Hematopoietic multipotent progenitor cell treated with erythropoietin and hydrocortisone succinate and interleukin-3 and kit ligand, for 17 days (in vitro differentiated cells): ENCODE data around the gene GOLGA7B.

Experiments
- DNase-seq: peaks from one replicate; pipeline ENCODE4 v3.0.0-alpha.2; 2015; ENCODE audit warnings: low spot score

The GOLGA7B gene

GRCh38 chr10:97849687-97850402 lies at the start of gene GOLGA7B:
GOLGA7B (plus strand) TSS chr10:97849843; CDS start chr10:97850304, 461 bp downstream.
- no peak for DNase-seq

DNA sequence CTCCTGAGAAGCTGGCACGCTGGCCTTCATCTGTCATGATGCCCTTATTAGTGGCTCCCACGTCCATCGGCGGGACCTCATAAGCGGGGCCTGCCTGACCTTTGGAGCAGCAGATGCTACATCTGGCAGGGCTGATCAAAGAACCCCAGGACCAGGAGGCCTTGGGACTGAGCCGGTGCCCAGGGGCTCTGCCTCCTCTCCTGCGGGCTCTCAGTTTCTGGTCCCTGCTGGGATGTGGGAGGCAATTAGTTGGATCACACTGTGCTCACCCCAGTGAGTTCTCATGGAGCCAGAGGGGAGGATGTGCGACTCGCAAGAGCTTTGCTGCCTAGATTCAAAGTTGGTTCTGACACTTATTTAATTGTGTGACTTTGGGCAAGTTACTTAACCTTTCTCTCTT lies 49.2 kb upstream of the GOLGA7B start:
- DNase-seq = no peak

- DNase-seq = no peak
Measured at GRCh38 chr10:97801422-97801821, 48.2 kb upstream of the GOLGA7B start.

DNA sequence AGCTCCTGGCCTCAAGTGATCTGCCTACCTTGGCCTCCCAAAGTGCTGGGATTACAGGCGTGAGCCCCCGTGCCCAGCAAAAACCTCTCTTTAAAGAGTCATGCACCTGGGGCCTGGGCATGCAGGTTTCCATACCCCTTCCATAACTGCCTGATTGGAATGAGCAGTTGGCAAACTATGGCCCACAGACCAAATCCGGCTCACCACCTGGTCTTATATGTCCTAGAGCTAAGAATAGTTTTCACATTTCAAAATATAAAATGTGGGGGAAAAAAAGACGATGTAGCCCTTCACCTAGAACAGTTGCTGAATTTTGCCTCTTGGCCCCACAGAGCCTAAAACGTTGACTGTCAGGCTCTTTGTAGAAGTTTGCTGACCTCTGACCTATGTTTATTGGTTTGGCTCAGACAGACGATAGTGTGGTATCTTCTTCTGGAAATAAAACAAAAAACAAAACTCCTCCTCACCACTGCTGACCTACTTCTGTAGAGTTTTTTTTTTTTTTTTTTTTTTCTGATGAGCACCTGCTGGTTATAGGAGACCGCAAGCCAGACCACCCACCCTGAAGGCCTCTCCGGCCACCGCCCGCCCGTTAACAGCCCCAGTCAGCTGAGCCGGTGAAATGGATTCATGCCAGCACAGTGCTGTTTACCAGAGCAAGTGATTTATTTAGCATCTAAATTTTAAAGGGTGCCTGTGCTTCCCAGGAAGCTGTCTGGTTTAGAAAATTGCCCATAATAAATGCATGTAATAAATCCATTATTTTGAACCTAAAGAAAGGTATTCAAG lies 44.4 kb upstream of the GOLGA7B start:
- no peak for DNase-seq

GRCh38 chr10:97805949-97806348 lies 43.7 kb upstream of the GOLGA7B start:
- no peak for DNase-seq

DNA sequence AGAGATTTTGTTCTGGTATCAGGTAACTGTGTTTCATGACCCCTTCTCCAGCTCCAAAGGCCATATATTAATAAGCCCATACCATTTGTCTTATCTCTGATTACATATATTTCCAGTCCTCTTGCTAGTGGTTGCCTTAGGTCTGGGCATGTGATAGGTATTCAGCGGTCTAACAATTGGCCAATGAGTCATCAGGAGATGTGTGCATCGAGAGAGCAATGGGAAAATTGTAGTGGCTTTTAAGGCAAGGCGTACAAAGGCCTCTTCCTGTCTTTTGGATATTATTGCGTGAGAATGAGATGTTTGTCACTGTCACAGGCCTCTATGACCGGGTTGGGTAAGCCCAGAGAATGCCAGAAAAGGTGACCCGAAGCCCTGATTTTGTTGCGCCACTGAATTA lies 39.2 kb upstream of the GOLGA7B start:
- no peak for DNase-seq

DNA sequence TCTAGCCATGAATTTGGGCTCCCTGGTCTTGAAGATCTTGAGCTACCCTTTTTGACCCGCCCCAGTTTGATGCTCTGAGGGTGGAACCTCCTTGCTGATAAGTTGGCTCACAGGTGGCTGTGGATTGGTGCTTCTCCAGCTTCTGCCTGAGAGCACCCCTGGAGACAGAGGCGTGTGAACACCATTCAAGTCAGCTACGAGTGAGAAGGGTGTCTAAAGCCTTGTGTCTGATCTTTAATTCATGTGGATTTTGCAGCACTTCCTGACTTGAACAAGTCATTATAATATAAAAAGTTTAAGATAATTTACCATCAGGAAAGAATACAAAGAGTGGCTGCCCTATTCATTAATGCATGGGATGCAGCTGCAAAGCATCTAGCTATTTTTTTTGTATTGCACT lies 37.7 kb upstream of the GOLGA7B start:
- DNase-seq = no peak

GRCh38 chr10:97812696-97813095 lies 36.9 kb upstream of the GOLGA7B start:
- DNase-seq = no peak

DNA sequence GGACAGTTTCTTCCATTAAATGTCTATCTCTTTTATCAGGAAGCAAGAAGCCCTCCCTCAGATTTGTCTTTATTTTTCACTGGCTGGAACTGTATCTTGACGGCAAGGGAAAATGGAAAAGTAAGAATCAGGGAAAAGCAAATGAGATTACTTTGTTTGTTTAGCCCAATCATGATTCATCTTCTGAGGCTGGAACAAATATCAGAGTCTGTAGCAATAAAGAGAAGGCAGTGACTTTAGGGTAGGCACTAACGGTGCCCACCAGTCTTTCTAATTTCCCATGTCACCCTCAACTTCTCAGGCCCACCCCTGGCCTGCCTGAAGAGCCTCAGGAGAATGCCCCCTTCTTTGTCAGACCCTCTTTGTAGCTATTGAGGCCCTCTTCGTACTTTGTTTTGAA lies 36.3 kb upstream of the GOLGA7B start:
- DNase-seq = no peak

DNA sequence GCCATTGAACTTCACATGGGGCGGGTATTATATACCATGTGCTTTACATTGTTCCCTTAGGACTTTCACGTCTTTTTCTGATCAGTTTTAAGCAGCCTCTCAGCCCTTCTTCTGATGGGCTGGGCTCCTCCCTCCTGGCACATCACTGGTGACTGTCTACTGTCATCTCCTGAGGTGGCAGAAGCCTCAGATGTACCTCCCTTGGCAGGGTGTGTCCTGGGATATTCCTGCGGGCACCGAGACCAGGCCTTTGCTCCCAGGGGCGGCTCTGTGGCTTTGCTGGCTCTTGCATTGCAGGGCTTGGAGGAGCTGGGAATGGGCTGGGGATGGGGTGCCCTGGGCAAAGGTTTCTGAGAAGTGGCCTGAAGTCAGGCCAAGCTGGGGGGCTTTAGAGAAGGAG lies 34.6 kb upstream of the GOLGA7B start:
- no peak for DNase-seq

DNA sequence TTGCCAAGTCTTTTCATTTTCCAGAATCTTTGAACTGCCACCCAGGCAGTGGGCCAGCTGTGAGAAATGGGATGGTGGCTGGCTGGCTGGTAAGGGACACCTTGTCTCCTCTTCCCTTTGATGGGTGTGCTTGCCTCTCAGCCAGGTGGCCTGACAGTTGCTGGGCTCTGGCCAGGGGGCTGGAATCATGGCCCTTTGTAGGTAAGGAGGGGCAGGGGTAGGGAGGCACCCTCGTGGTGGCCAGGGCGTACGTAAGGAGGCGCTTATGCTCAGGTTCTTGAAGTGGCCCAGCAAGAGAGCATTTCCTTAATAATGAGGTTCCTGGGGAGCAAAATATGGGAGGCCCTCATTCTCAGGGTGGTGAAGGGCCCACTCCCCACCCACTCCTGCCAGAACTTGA lies 33.0 kb upstream of the GOLGA7B start:
- DNase-seq = no peak

- no peak for DNase-seq
Measured at GRCh38 chr10:97818572-97818971, 31.1 kb upstream of the GOLGA7B start.

GRCh38 chr10:97820096-97820704 lies 29.4 kb upstream of the GOLGA7B start:
- no peak for DNase-seq

- DNase-seq = no peak
Measured at GRCh38 chr10:97821308-97822038, 28.2 kb upstream of the GOLGA7B start.

DNA sequence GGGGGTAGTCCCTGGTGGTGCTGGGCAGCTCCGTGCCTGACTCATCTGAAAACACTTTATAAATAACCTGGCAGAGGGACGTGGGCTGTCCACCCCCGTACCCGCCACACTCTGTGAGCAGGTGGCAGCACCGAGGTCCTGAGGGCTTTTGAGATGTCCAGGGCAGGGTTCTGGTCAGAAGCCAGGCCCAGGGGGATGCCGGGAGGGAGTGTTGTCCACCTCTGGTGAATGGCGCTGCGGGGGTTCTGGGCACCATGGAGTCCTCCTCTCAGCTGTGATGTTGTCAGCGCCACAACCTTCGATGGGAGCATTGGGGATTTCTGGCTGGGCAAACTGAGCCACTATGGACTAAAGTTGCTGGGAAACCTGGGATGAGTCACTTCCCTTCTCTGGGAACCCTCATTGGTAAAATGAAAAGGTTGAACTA lies 27.4 kb upstream of the GOLGA7B start:
- DNase-seq = no peak

- no peak for DNase-seq
Measured at GRCh38 chr10:97823734-97824133, 25.9 kb upstream of the GOLGA7B start.

DNA sequence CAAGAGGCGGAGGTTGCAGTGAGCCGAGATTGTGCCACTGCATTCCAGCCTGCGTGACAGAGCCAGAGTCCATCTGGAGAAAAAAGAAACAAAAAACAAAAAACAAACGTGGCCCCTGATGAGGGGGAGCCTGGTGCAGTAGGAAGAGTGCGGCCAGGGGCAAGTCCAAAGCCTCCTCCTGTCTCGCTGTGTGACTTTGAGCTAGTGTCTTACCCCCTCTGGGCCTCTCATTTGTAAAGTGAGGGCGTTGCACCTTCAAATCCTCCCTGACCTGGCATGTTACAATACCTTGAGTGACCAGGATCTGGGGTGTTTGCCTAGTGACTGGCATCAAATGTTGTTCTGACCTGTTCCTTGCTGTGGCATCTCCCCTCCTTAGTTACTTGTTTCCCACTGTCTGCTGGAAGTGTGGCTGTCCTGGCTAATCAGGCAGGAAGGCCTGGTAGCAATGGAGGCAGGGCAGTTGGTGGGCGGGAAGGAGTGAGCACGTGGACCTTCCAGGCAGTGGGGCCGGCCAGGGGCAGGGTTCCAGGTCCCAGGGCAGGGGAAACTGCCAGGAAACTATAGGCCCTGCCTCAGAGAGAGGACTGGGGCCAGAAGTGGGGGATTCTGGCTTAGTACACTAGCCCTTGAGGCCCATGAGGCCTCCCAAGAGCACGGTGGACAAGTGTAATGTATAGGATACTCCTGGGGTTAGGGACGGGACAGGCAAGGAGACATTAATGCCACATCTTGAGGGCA lies 24.5 kb upstream of the GOLGA7B start:
- no peak for DNase-seq

DNA sequence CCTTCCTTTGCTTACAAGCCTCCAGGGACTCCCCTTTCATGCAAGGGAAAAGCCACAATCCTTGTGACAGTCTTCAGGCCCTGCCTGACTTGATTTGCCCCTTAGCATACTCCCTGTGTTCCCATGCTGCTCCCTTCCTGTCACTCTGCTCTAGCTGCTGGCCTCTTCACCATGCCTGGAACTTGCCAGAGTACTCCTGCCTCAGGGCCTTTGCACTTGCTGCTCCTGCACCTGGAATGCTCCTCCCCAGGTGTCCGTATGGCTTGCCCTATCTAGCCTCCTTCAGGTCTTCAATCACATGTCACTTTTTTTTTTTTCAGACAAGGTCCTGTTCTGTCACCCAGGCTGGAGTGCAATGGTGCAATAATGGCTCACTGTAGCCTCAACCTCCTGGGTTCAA lies 22.8 kb upstream of the GOLGA7B start:
- DNase-seq = no peak

GRCh38 chr10:97827702-97828291 lies 21.8 kb upstream of the GOLGA7B start:
- no peak for DNase-seq

GRCh38 chr10:97828721-97829120 lies 20.9 kb upstream of the GOLGA7B start:
- DNase-seq = no peak

- DNase-seq = no peak
Measured at GRCh38 chr10:97830064-97830463, 19.6 kb upstream of the GOLGA7B start.
